A549 (cell line): ENCODE measurements around the gene MMP19. TPM values are rescaled to one million over a fixed set of nuclear protein-coding genes. Genes with fewer than 3 reads are reported as not detected.

ENCODE experiments used
- ATAC-seq, 2 experiments: fragments of 200-7000 bp in 1 of 2; fragments of >200 bp in 1 of 2; cut with Nextera tagmentation in 1 of 2; cut with Tn5 transposase in 1 of 2; 3 replicates each; pipeline versions ENCODE4 v1.8.0 to v1.9.1; 2018 to 2020; ENCODE audit warnings: mild to moderate bottlenecking in 1 of 2, moderate library complexity in 1 of 2
- CTCF ChIA-PET: fragments of 300-600 bp; sonication (Branson Sonifier 250); formaldehyde crosslinking; extraction: SDS; loops from one replicate; lab custom pipeline; 2021; ENCODE audit warnings: antibody characterized with exemption, inconsistent platforms; lab: Yijun Ruan, JAX
- POLR2A ChIA-PET: fragments of 350-600 bp; formaldehyde crosslinking; extraction: SDS; loops from one replicate; lab custom pipeline; 2021; ENCODE audit warnings: antibody characterized with exemption, inconsistent platforms; lab: Yijun Ruan, JAX
- DNase-seq, 2 experiments: peaks; one replicate each; pipeline versions ENCODE4 v3.0.0 to v3.0.0-alpha.2; 2011 to 2016; ENCODE audit warnings: low read depth in 1 of 2, low spot score in 1 of 2
- FAIRE-seq: peaks from 2 replicates; lab custom pipeline; 2011; peaks lifted over from hg19 to GRCh38; lab: Jason Lieb, UNC
- H3K27ac ChIP-seq, 2 experiments: fragments of >200 bp; sonication (Bioruptor Twin); formaldehyde crosslinking; 3 replicates each; pipeline ENCODE4 v1.5.1; 2016 to 2017
- H3K4me1 ChIP-seq: fragments of >200 bp; sonication (Bioruptor Twin); formaldehyde crosslinking; 3 replicates; pipeline ENCODE4 v1.6.1; 2016
- H3K4me2 ChIP-seq: fragments of >200 bp; sonication (Bioruptor Twin); formaldehyde crosslinking; 3 replicates; pipeline ENCODE4 v1.6.1; 2016
- H3K4me3 ChIP-seq: fragments of >200 bp; sonication (Bioruptor Twin); formaldehyde crosslinking; 3 replicates; pipeline ENCODE4 v1.5.1; 2016
- H3K9me3 ChIP-seq: fragments of >200 bp; sonication (Bioruptor Twin); formaldehyde crosslinking; 3 replicates; pipeline ENCODE4 v1.6.1; 2016
- CBX2 ChIP-seq: fragments of 200-600 bp; sonication (generic); IDR thresholded peaks from 2 replicates; pipeline ENCODE4 v1.6.1; 2016; ENCODE audit warnings: low read depth, mild to moderate bottlenecking, borderline replicate concordance
- EHMT2 ChIP-seq: fragments of 200-600 bp; sonication (generic); IDR thresholded peaks from 2 replicates; pipeline ENCODE4 v1.6.1; 2016; ENCODE audit warnings: antibody characterized with exemption, low read depth, mild to moderate bottlenecking, moderate library complexity
- ESRRA ChIP-seq: fragments of 150-350 bp; IDR thresholded peaks from 2 replicates; pipeline ENCODE4 v1.6.1; 2014; ENCODE audit warnings: mild to moderate bottlenecking, low read length, borderline replicate concordance
- GATA3 ChIP-seq: IDR thresholded peaks from 2 replicates; pipeline ENCODE4 v1.6.1; 2012; ENCODE audit warnings: borderline replicate concordance
- HOXA7 ChIP-seq: fragments of 250-450 bp; sonication (Bioruptor Pico); IDR thresholded peaks from 2 replicates; pipeline ENCODE4 v1.5.0; 2020; ENCODE audit warnings: mild to moderate bottlenecking, moderate library complexity
- HOXB13 ChIP-seq: fragments of 250-450 bp; sonication (Bioruptor Pico); IDR thresholded peaks from 2 replicates; pipeline ENCODE4 v1.5.0; 2020; ENCODE audit warnings: low read depth, mild to moderate bottlenecking, moderate library complexity
- KDM1A ChIP-seq: fragments of 200-600 bp; sonication (generic); IDR thresholded peaks from 2 replicates; pipeline ENCODE4 v1.6.1; 2016; ENCODE audit warnings: low read depth, mild to moderate bottlenecking
- MAFK ChIP-seq: fragments of 450-650 bp; IDR thresholded peaks from 2 replicates; pipeline ENCODE4 v1.6.1; 2014; ENCODE audit not compliant: partially characterized antibody
- MAZ ChIP-seq: fragments of 150-350 bp; IDR thresholded peaks from 2 replicates; pipeline ENCODE4 v1.6.1; 2014; ENCODE audit warnings: antibody characterized with exemption, low read depth, low read length, borderline replicate concordance
- MYC ChIP-seq: IDR thresholded peaks from 2 replicates; pipeline ENCODE4 v1.6.1; 2012; ENCODE audit warnings: mild to moderate bottlenecking, inconsistent platforms, low read length, improper control_type of control experiment, borderline replicate concordance
- NFE2L2 ChIP-seq: fragments of 150-350 bp; conservative IDR thresholded peaks from 2 replicates; pipeline ENCODE4 v1.6.1; 2014; ENCODE audit warnings: low read length
- RAD21 ChIP-seq, 2 experiments: fragments of >200 bp in 1 of 2; sonication (Bioruptor Twin) in 1 of 2; formaldehyde crosslinking in 1 of 2; IDR thresholded peaks in 1 of 2; conservative IDR thresholded peaks in 1 of 2; 2 replicates in 1 of 2; 3 replicates in 1 of 2; pipeline ENCODE4 v1.6.1; 2012 to 2018; ENCODE audit warnings: inconsistent platforms in 1 of 2
- RARB ChIP-seq: fragments of 250-450 bp; sonication (Bioruptor Pico); IDR thresholded peaks from 2 replicates; pipeline ENCODE4 v1.8.0; 2021; ENCODE audit warnings: mild to moderate bottlenecking, moderate library complexity
- RCOR1 ChIP-seq: fragments of 150-350 bp; IDR thresholded peaks from 2 replicates; pipeline ENCODE4 v1.6.1; 2014; ENCODE audit warnings: antibody characterized with exemption, low read length, low read depth
- RFX5 ChIP-seq: fragments of 450-650 bp; IDR thresholded peaks from 2 replicates; pipeline ENCODE4 v1.7.1; 2014; ENCODE audit warnings: antibody characterized with exemption, mild to moderate bottlenecking, moderate library complexity
- RNF2 ChIP-seq: fragments of 200-600 bp; sonication (generic); IDR thresholded peaks from 2 replicates; pipeline ENCODE4 v1.6.1; 2016; ENCODE audit warnings: low read depth, mild to moderate bottlenecking, antibody characterized with exemption, moderate library complexity, borderline replicate concordance
- TFCP2L1 ChIP-seq: fragments of 250-450 bp; sonication (Bioruptor Pico); IDR thresholded peaks from 2 replicates; pipeline ENCODE4 v1.5.0; 2021; ENCODE audit warnings: mild to moderate bottlenecking
- TP53 ChIP-seq: fragments of 250-450 bp; sonication (Bioruptor Pico); IDR thresholded peaks from 2 replicates; pipeline ENCODE4 v1.5.0; 2021; ENCODE audit warnings: mild to moderate bottlenecking, moderate library complexity
- ZC3H11A ChIP-seq: fragments of 450-650 bp; IDR thresholded peaks from 2 replicates; pipeline ENCODE4 v1.6.1; 2014; ENCODE audit warnings: antibody characterized with exemption, mild to moderate bottlenecking
- ZNF302 ChIP-seq: fragments of 250-450 bp; sonication (Bioruptor Pico); IDR thresholded peaks from 2 replicates; pipeline ENCODE4 v1.9.0; 2021; ENCODE audit warnings: inconsistent platforms, mild to moderate bottlenecking, moderate library complexity
- ZSCAN20 ChIP-seq: fragments of 250-450 bp; sonication (Bioruptor Pico); IDR thresholded peaks from 2 replicates; pipeline ENCODE4 v1.8.0; 2022; ENCODE audit warnings: mild to moderate bottlenecking, moderate library complexity
- WGBS: methylation state at CpG from one replicate; pipeline ENCODE4 v1.1.6; 2017; ENCODE audit errors: missing lambda C conversion rate; 5-methylcytosine and 5-hydroxymethylcytosine counted together
- polyA plus RNA-seq, 4 experiments: library from polyadenylated mRNA; depleted of rRNA in 3 of 4; stranded (reverse); fragments of >200 nt; fragmentation: RNase III in 1 of 4; extraction: RNeasy Plus Mini Kit Qiagen cat#74134 plus additional on column Dnase treatment in 1 of 4; gene quantifications; 2 replicates in 3 of 4; 3 replicates in 1 of 4; pipeline ENCODE4 v1.2.3, GENCODE V29; 2011 to 2017
- TF ChIP-seq, protein P1 (sequence below): IDR thresholded peaks from 2 replicates; pipeline ENCODE4 v1.6.1; 2012
- TF ChIP-seq, protein P2 (sequence below): fragments of >200 bp; sonication (Bioruptor Twin); formaldehyde crosslinking; IDR thresholded peaks from 3 replicates; pipeline ENCODE4 v1.6.1; 2016
- TF ChIP-seq, protein P3 (sequence below): fragments of >200 bp; sonication (Bioruptor Twin); formaldehyde crosslinking; IDR thresholded peaks from 3 replicates; pipeline ENCODE4 v1.5.1; 2016
- TF ChIP-seq, protein P4 (sequence below): fragments of >200 bp; sonication (Bioruptor Twin); formaldehyde crosslinking; IDR thresholded peaks from 2 replicates; pipeline ENCODE4 v1.6.1; 2016
- TF ChIP-seq, protein P5 (sequence below): IDR thresholded peaks from 2 replicates; pipeline ENCODE4 v1.6.1; 2012

MMP19 gene
- polyA plus RNA-seq, 2 of the 4 experiments (the other 2 are of a cell fraction), result 0.06 to 0.09 TPM

DNA sequence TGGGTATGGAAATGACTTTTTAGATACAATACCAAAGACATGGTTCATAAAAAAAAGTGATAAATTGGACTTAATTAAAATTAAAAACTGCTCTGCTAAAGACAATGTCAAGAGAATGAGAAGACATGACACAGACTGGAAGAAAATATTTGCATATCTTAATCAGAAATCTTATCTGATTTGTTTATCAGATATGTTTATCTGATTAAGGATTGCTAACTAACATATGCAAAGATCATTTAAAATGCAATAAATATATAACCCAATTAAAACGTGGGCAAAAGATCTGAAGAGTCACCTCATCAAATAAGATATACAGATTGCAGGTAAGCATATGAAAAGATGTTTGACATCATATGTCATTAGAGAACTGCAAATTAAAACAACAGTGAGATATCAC lies 10.0 kb upstream of the MMP19 start:
- Histone ChIP-seq H3K9me3 (no peaks in the 10 kb centered on the region), H3K27ac (no peak overlapping the region)
- CTCF ChIA-PET, result interaction anchor here (0.9 kb wide), 1 partner anchor 9 kb away, joined by 3 read pairs; the partner anchor contains the start of gene MMP19
- DNase-seq, result no peak
- WGBS, result 0% methylated on average over 1 of the region's 1 CpG
- TF ChIP-seq TP53 (CRISPR knock-in tag) (no peak), GATA3 (no peak), RARB (CRISPR knock-in tag) (no peak), NFE2L2 (no peak), EHMT2 (no peak), RCOR1 (no peak), MYC (no peak), RAD21 (conservative IDR thresholded peaks at IDR 0.05 in 1 of 2, IDR thresholded peaks at IDR 0.05 in 1 of 2) (no peak), ZC3H11A (no peak), CBX2 (no peak), KDM1A (no peak), MAZ (no peak)
- TF ChIP-seq, protein P1, sequence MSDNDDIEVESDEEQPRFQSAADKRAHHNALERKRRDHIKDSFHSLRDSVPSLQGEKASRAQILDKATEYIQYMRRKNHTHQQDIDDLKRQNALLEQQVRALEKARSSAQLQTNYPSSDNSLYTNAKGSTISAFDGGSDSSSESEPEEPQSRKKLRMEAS, result no peak
- TF ChIP-seq, protein P2, sequence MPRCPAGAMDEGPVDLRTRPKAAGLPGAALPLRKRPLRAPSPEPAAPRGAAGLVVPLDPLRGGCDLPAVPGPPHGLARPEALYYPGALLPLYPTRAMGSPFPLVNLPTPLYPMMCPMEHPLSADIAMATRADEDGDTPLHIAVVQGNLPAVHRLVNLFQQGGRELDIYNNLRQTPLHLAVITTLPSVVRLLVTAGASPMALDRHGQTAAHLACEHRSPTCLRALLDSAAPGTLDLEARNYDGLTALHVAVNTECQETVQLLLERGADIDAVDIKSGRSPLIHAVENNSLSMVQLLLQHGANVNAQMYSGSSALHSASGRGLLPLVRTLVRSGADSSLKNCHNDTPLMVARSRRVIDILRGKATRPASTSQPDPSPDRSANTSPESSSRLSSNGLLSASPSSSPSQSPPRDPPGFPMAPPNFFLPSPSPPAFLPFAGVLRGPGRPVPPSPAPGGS, result no peak
- TF ChIP-seq, all 56 proteins: peak for 0
- Histone ChIP-seq H3K4me2 (no peak overlapping the region), H3K4me1 (peaks cover 3% of the 10 kb centered on the region; the same call in 1 of the 3 replicates), H3K4me3 (no peak overlapping the region)
- ATAC-seq (no peak), FAIRE-seq (no peak)
- POLR2A ChIA-PET, result no interaction called here

DNA sequence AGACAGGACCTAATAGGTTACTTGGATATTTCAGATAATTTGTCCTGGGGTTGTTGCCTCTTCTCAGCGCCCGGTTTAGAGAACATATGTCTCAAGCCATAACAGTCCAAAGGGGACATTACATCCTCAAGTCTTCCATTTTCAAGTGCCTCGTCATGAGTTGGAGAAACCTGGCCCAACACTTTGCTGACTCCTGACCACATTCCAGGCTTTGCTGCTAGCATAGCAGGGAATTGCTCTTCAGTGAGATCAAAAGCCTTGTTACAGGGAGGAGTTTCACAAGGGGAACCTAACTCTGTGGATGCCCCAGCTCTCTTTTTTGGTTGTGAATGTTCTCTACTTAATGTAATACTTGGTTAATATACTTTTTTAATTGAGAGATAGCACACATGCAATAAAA lies 8.2 kb upstream of the MMP19 start:
- DNase-seq (no peak), ATAC-seq (no peak)
- Histone ChIP-seq H3K9me3 (no peaks in the 10 kb centered on the region), H3K4me1 (peaks cover 8% of the 10 kb centered on the region; the same call in 1 of the 3 replicates), H3K4me3 (no peak overlapping the region)
- WGBS, result 75% methylated on average over 3 of the region's 3 CpGs
- no peak for TF ChIP-seq ZSCAN20 (CRISPR knock-in tag)
- no peak for TF ChIP-seq HOXB13 (CRISPR knock-in tag)
- TF ChIP-seq, protein P3, sequence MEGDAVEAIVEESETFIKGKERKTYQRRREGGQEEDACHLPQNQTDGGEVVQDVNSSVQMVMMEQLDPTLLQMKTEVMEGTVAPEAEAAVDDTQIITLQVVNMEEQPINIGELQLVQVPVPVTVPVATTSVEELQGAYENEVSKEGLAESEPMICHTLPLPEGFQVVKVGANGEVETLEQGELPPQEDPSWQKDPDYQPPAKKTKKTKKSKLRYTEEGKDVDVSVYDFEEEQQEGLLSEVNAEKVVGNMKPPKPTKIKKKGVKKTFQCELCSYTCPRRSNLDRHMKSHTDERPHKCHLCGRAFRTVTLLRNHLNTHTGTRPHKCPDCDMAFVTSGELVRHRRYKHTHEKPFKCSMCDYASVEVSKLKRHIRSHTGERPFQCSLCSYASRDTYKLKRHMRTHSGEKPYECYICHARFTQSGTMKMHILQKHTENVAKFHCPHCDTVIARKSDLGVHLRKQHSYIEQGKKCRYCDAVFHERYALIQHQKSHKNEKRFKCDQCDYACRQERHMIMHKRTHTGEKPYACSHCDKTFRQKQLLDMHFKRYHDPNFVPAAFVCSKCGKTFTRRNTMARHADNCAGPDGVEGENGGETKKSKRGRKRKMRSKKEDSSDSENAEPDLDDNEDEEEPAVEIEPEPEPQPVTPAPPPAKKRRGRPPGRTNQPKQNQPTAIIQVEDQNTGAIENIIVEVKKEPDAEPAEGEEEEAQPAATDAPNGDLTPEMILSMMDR, result no peak
- TF ChIP-seq, protein P4, sequence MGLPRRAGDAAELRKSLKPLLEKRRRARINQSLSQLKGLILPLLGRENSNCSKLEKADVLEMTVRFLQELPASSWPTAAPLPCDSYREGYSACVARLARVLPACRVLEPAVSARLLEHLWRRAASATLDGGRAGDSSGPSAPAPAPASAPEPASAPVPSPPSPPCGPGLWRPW, result no peak
- TF ChIP-seq, all 56 proteins: peak for 0
- no peak overlapping the region for H3K27ac ChIP-seq
- FAIRE-seq, result no peak
- ChIA-PET CTCF (interaction anchor here (2.1 kb wide), 1 partner anchor 112 kb away, joined by 6 read pairs; no protein-coding TSS in a partner anchor), POLR2A (interaction anchor here (0.6 kb wide), 1 partner anchor 57 kb away, joined by 3 read pairs; no protein-coding TSS in a partner anchor)
- no peak overlapping the region for H3K4me2 ChIP-seq

DNA sequence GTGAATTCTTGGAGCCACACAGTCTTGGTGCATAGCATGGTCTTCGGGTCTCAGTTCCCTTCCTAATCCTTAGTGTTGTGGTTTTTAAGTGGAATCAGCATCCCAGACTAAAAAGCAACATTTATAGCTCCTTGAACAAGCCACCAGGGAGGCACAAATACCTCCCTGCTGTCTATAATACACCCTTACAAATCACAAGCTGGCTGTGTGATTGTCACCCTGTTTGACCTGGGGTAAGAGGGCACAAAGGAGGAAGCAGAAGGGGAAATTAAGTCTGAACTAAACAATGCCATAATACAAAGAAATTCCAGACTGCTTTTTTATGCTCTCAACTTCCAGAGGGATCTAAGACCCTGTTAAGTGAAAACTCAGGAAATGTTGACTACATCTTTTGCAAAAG lies 7.7 kb upstream of the MMP19 start:
- ATAC-seq (no peak), FAIRE-seq (no peak), DNase-seq (no peak)
- H3K9me3 ChIP-seq, result no peaks in the 10 kb centered on the region
- 0% methylated on average over 1 of the region's 1 CpG for WGBS
- peaks cover 8% of the 10 kb centered on the region; the same call in 1 of the 3 replicates for H3K4me1 ChIP-seq
- POLR2A ChIA-PET, result interaction anchor here (0.6 kb wide), 1 partner anchor 56 kb away, joined by 3 read pairs; no protein-coding TSS in a partner anchor
- no peak overlapping the region for H3K27ac ChIP-seq
- H3K4me2 ChIP-seq, result no peak overlapping the region
- CTCF ChIA-PET, result interaction anchor here (2.1 kb wide), 1 partner anchor 112 kb away, joined by 6 read pairs; no protein-coding TSS in a partner anchor
- no peak overlapping the region for H3K4me3 ChIP-seq
- no peak for TF ChIP-seq ESRRA
- no peak for TF ChIP-seq EHMT2
- no peak for TF ChIP-seq RNF2
- TF ChIP-seq, protein P5, sequence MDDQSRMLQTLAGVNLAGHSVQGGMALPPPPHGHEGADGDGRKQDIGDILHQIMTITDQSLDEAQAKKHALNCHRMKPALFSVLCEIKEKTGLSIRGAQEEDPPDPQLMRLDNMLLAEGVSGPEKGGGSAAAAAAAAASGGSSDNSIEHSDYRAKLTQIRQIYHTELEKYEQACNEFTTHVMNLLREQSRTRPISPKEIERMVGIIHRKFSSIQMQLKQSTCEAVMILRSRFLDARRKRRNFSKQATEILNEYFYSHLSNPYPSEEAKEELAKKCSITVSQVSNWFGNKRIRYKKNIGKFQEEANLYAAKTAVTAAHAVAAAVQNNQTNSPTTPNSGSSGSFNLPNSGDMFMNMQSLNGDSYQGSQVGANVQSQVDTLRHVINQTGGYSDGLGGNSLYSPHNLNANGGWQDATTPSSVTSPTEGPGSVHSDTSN, result no peak
- TF ChIP-seq TFCP2L1 (CRISPR knock-in tag), result no peak
- no peak for TF ChIP-seq HOXA7 (CRISPR knock-in tag)
- TF ChIP-seq RFX5, result no peak
- TF ChIP-seq RCOR1, result no peak
- TF ChIP-seq ZNF302 (CRISPR knock-in tag), result no peak
- no peak for TF ChIP-seq ZC3H11A
- TF ChIP-seq MAFK, result no peak
